Upper lobe of left lung (tissue), 4 donors: ENCODE results near the gene STARD8.

Experiments used
- EP300 ChIP-seq, 4 donors: sonication (generic); formaldehyde crosslinking; IDR thresholded peaks; one replicate each; pipeline ENCODE4 v1.5.1; 2017; ENCODE audit warnings: antibody characterized with exemption in 4 of 4, control low read depth in 2 of 4
- POLR2A ChIP-seq, 4 donors: fragments of 450-650 bp; IDR thresholded peaks; one replicate each; pipeline ENCODE4 v1.5.1; 2016 to 2017; ENCODE audit warnings: antibody characterized with exemption in 4 of 4, mild to moderate bottlenecking in 2 of 4
- TF ChIP-seq, protein P1 (sequence below), 6 experiments: fragments of 450-650 bp in 4 of 6; fragments of 200-600 bp in 2 of 6; sonication (generic) in 2 of 6; IDR thresholded peaks; one replicate each; pipeline ENCODE4 v1.5.1; 2016 to 2019; ENCODE audit warnings: antibody characterized with exemption in 6 of 6

DNA sequence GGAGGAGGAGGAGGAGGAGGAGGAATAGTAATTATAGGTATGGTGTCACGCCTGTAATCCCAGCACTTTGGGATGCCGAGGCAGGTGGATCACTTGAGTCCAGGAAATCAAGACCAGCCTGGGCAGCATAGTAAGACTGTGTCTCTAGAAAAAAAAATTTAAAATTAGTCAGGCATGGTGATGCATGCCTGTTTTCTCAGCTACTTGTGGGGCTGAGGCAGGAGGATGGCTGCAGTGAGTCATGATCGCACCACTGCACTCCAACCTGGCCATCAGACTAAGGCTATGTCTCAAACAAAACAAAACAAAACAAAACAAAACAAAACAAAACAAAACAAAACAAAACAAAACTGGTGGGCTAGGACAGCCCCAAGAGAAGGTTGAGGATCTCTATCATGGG, 3.0 kb downstream of the STARD8 start:
- TF ChIP-seq, protein P1, sequence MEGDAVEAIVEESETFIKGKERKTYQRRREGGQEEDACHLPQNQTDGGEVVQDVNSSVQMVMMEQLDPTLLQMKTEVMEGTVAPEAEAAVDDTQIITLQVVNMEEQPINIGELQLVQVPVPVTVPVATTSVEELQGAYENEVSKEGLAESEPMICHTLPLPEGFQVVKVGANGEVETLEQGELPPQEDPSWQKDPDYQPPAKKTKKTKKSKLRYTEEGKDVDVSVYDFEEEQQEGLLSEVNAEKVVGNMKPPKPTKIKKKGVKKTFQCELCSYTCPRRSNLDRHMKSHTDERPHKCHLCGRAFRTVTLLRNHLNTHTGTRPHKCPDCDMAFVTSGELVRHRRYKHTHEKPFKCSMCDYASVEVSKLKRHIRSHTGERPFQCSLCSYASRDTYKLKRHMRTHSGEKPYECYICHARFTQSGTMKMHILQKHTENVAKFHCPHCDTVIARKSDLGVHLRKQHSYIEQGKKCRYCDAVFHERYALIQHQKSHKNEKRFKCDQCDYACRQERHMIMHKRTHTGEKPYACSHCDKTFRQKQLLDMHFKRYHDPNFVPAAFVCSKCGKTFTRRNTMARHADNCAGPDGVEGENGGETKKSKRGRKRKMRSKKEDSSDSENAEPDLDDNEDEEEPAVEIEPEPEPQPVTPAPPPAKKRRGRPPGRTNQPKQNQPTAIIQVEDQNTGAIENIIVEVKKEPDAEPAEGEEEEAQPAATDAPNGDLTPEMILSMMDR (IDR thresholded peaks at IDR 0.05): no peak
- TF ChIP-seq POLR2A (IDR thresholded peaks at IDR 0.05): no peak
- TF ChIP-seq EP300 (IDR thresholded peaks at IDR 0.05): no peak
